MM.1S (cell line): Measurements from ENCODE around the gene FIG4.
"Not testable (repeated sequence)": the region's sequence is repeated elsewhere in the genome, so short reads cannot be mapped to it uniquely, and the experiment has no call there.

ENCODE experiments used
- DNase-seq: peaks from one replicate; pipeline ENCODE4 v3.0.0-alpha.2; 2015
- H2AFZ ChIP-seq: fragments of 300-600 bp; sonication (generic); 2 replicates; pipeline ENCODE4 v1.6.0; 2016; ENCODE audit warnings: antibody characterized with exemption, low read length
- H3F3A ChIP-seq: fragments of 300-600 bp; sonication (generic); 2 replicates; pipeline ENCODE4 v1.6.1; 2016; ENCODE audit warnings: mild to moderate bottlenecking, antibody characterized with exemption, low read length, moderate library complexity, mixed read lengths; ENCODE audit not compliant: insufficient read depth
- H3K27ac ChIP-seq: fragments of 300-600 bp; sonication (generic); 2 replicates; pipeline ENCODE4 v1.5.1; 2016; ENCODE audit warnings: mild to moderate bottlenecking, low read length
- H3K27me3 ChIP-seq: fragments of 300-600 bp; sonication (generic); replicated peaks from 2 replicates; pipeline ENCODE4 v1.6.0; 2016; ENCODE audit warnings: low read length; ENCODE audit not compliant: insufficient read depth
- H3K36me3 ChIP-seq: fragments of 300-600 bp; sonication (generic); replicated peaks from 2 replicates; pipeline ENCODE4 v1.6.1; 2016; ENCODE audit warnings: mild to moderate bottlenecking, low read length, mixed read lengths; ENCODE audit not compliant: insufficient read depth
- H3K4me1 ChIP-seq: fragments of 300-600 bp; sonication (generic); 2 replicates; pipeline ENCODE4 v1.6.1; 2016; ENCODE audit warnings: low read length, mixed read lengths
- H3K4me2 ChIP-seq: fragments of 300-600 bp; sonication (generic); 2 replicates; pipeline ENCODE4 v1.6.0; 2016; ENCODE audit warnings: low read depth, low read length
- H3K4me3 ChIP-seq: fragments of 300-600 bp; sonication (generic); 2 replicates; pipeline ENCODE4 v1.5.1; 2016; ENCODE audit warnings: low read length, mixed read lengths
- H3K79me2 ChIP-seq: fragments of 300-600 bp; sonication (generic); 2 replicates; pipeline ENCODE4 v1.6.1; 2016; ENCODE audit warnings: mixed run types, low read length, mixed read lengths
- H3K9ac ChIP-seq: fragments of 300-600 bp; sonication (generic); 2 replicates; pipeline ENCODE4 v1.6.1; 2016; ENCODE audit warnings: low read length, mixed read lengths
- H3K9me2 ChIP-seq: fragments of 300-600 bp; sonication (generic); replicated peaks from 2 replicates; pipeline ENCODE4 v1.6.1; 2016; ENCODE audit warnings: mild to moderate bottlenecking, low read length, mixed read lengths; ENCODE audit not compliant: insufficient read depth
- H3K9me3 ChIP-seq: fragments of 300-600 bp; sonication (generic); replicated peaks from 2 replicates; pipeline ENCODE4 v1.6.1; 2016; ENCODE audit warnings: mild to moderate bottlenecking, low read length, mixed read lengths; ENCODE audit not compliant: insufficient read depth
- H4K20me1 ChIP-seq: fragments of 300-600 bp; sonication (generic); 2 replicates; pipeline ENCODE4 v1.6.1; 2016; ENCODE audit warnings: mild to moderate bottlenecking, low read length, moderate library complexity, mixed read lengths; ENCODE audit not compliant: insufficient read depth
- EZH2 ChIP-seq: fragments of 300-600 bp; sonication (generic); optimal IDR thresholded peaks from 2 replicates; pipeline ENCODE3; 2017; ENCODE audit warnings: low read depth, mild to moderate bottlenecking, antibody characterized with exemption, low read length, mixed read lengths
- EZH2phosphoT487 ChIP-seq: fragments of 300-600 bp; sonication (generic); IDR thresholded peaks from 2 replicates; pipeline ENCODE4 v1.6.1; 2018; ENCODE audit warnings: antibody characterized with exemption, low read length
- TF ChIP-seq, protein P1 (sequence below): fragments of 300-600 bp; sonication (generic); IDR thresholded peaks from 2 replicates; pipeline ENCODE4 v1.5.1; 2016; ENCODE audit warnings: antibody characterized with exemption, low read length, mixed read lengths

Gene FIG4

GRCh38 chr6:109826551-109826950, 135.5 kb downstream of the FIG4 start:
- H3K36me3 ChIP-seq, result no peaks in the 10 kb centered on the region
- no peaks in the 10 kb centered on the region for H3K79me2 ChIP-seq
- no peaks in the 10 kb centered on the region for H3K4me1 ChIP-seq
- H3K4me3 ChIP-seq, result no peak overlapping the region
- H3K27me3 ChIP-seq, result no peaks in the 10 kb centered on the region
- TF ChIP-seq, protein P1, sequence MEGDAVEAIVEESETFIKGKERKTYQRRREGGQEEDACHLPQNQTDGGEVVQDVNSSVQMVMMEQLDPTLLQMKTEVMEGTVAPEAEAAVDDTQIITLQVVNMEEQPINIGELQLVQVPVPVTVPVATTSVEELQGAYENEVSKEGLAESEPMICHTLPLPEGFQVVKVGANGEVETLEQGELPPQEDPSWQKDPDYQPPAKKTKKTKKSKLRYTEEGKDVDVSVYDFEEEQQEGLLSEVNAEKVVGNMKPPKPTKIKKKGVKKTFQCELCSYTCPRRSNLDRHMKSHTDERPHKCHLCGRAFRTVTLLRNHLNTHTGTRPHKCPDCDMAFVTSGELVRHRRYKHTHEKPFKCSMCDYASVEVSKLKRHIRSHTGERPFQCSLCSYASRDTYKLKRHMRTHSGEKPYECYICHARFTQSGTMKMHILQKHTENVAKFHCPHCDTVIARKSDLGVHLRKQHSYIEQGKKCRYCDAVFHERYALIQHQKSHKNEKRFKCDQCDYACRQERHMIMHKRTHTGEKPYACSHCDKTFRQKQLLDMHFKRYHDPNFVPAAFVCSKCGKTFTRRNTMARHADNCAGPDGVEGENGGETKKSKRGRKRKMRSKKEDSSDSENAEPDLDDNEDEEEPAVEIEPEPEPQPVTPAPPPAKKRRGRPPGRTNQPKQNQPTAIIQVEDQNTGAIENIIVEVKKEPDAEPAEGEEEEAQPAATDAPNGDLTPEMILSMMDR, result no peak
- TF ChIP-seq EZH2phosphoT487 (no peak), EZH2 (no peak)
- DNase-seq, result no peak
- H4K20me1 ChIP-seq, result no peaks in the 10 kb centered on the region
- H3K4me2 ChIP-seq, result no peak overlapping the region
- H3K9me2 ChIP-seq, result no peaks in the 10 kb centered on the region
- H3F3A ChIP-seq, result no peaks in the 10 kb centered on the region
- H3K27ac ChIP-seq, result no peak overlapping the region
- H2AFZ ChIP-seq, result no peak overlapping the region
- no peaks in the 10 kb centered on the region for H3K9me3 ChIP-seq
- no peak overlapping the region for H3K9ac ChIP-seq

DNA sequence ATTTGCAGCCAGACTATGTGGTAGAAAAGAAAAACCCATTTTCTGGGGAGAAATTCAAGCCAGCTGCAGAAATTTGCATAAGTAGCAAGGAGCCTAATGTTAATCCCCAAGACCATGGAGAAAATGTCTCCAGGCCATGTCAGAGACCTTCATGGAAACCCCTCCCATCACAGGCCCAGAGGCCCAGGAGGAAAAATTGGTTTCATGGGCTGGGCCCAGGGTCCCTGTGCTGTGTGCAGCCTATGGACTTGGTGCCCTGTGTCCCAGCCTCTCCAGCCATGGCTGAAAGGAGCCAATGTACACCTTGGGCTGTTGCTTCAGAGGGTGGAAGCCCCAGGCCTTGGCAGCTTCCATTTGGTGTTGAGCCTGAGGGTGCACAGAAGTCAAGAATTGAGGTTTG, 140.3 kb downstream of the FIG4 start:
- not testable (repeated sequence) for H3K4me3 ChIP-seq, H3K27ac ChIP-seq, H3K9me3 ChIP-seq, H3K4me1 ChIP-seq, H3K9me2 ChIP-seq, DNase-seq, H3K4me2 ChIP-seq, H3F3A ChIP-seq, H3K9ac ChIP-seq, H2AFZ ChIP-seq, H4K20me1 ChIP-seq, H3K36me3 ChIP-seq, H3K79me2 ChIP-seq, H3K27me3 ChIP-seq

DNA sequence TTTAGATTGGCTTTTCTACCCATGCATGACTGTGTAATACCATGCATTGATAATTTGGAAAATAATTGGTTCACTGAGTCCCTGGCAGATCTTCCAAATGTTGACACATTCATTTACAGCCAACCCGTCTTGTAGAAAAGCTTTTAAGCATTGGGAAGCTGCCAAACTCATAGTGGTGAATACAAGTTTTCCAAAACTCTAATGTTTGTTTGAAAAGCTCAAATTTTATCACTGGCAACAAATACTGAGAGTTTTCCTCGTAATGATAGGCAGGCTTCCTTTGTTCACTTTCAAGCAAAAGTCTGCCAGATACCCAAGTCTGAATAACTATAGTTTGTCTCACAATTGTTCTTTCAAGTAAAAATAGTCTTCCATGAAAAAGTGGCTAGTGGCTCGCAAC, 143.0 kb downstream of the FIG4 start:
- H3K4me1 ChIP-seq, result no peaks in the 10 kb centered on the region
- no peak overlapping the region for H3K4me2 ChIP-seq

More for the DNA sequence above, 143.0 kb downstream of the FIG4 start:
- Histone ChIP-seq H3K9me3 (no peaks in the 10 kb centered on the region), H3K9ac (no peak overlapping the region), H3K27me3 (no peaks in the 10 kb centered on the region), H3K9me2 (no peaks in the 10 kb centered on the region), H4K20me1 (no peaks in the 10 kb centered on the region), H3F3A (no peaks in the 10 kb centered on the region), H3K36me3 (no peaks in the 10 kb centered on the region), H3K4me3 (no peak overlapping the region), H3K79me2 (no peaks in the 10 kb centered on the region), H3K27ac (no peak overlapping the region), H2AFZ (no peak overlapping the region)
- TF ChIP-seq EZH2phosphoT487 (no peak), EZH2 (no peak)
- TF ChIP-seq, protein P1, result no peak
- no peak for DNase-seq
